GM21786 (cell line): Measurements from ENCODE around the gene LCAT.
"Not testable (repeated sequence)": the region's sequence is repeated elsewhere in the genome, so short reads cannot be mapped to it uniquely, and the experiment has no call there.

Experiments used
- ATAC-seq: cut with Tn5 transposase; IDR thresholded peaks from one replicate; pipeline ENCODE4 v1.9.1; 2021; ENCODE audit not compliant: unreplicated experiment

The LCAT gene

DNA sequence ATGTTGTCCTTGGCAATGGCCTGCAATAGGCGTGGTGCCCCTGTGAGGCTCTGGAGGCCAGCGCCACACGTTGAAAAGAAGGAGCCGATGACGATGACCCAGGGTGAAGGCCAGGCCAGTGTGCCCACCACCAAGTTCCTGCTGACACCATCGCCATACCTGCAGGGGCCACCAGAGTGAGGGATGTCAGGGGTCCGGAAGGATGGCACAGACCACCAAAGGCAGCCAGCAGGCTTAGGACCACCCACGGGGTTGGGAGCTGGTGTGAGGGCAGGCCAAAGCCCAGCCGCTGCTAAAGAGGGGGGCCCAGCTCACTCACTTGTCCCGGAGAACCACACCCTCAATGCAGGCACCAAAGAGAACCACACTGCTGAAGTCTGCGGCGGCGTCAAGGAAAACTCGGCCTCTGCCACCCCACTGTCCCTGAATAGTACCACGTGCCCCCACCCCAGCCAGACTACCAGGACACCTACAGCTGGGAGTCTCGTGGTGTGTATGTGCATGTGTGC, 6.5 kb upstream of the LCAT start:
- no peak for ATAC-seq

DNA sequence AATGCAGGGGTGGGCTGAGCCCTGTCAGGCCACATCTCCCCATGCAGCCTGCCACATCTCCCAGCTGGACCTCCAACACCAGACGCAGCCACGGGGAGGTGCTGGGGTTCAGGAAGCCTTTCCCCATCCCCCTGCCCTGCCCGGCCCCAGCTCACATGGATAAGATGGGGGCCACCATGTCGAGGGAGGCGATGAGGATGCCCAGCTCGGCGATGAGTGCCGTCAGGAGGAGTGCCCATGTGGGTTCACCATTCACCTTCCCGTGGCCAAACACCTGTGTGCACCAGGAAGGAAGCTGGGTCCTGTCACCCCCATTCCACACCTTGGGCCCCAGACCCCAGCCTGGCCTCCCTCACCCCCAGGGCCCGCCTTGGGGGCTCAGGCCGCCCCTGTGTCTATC, 5.7 kb upstream of the LCAT start:
- ATAC-seq = no peak

DNA sequence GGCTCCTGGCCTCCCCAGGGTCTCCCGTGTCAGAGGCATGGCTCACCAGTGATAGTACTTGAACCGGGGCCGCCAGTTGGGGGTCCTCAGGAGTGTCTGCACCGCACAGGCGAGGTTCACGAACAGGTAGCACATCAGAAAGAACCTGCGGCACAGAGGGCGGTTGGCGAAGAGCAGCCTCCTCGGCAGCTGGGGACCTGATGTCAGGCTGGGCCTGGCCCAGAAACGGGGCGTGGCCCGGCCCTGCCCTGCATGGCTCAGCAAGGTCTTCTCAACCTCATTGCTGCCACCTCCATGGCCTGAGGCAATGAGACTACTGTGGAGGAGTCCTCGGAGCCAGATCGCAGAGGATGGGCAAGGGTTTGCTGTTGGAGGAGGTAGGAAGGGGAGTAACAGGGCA, 4.1 kb upstream of the LCAT start:
- ATAC-seq = no peak

DNA sequence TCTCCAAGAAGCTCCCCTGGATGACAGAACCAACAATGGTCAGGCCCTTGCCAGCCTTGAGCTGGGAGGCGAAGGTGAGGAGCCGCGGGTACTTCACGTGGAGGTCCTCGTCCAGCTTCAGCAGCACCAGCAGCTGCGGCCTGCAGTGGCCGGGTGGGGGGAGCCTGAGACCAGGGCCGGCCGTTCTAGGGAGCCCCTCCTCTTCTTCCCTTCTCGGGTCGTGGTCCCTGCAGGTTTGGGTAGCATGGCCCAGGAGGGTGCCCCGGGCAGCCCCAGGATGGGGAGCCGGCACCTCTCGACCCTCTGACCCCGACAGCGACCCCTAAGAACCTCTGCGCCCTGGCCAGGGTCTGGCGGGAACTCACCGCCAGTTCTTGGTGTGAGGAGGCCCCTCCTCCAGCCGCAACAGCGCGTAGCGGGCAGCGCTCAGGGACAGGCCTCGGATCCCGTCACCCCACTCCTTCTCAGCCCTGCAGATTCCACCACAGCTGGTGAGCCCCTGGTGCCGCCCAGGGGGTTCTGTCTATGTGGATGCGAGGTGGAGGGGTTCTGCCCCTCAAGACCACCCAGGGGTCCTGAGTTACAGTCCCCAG, 3.1 kb upstream of the LCAT start:
- ATAC-seq = no peak

DNA sequence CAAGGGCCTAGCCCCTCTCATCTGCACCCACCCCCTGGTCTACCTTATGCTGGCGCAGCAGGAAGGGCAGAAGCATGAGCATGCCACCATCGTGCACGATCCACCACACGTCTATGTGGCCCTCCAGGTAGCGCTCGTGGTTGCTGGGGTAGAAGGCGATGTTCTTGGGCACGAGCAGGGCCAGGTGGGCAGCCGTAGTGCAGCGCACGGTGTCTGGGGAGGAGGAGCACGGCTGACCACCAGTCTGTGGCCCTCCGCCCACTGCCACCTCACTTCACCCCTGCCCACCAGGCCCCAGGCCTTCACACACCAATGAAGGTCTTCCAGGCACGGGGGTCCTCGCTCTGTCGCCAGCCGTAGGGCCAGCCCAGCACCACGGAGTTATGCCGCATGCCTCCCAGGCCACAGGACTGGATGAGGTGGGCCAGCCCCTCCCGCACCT, 2.2 kb upstream of the LCAT start:
- no peak for ATAC-seq

DNA sequence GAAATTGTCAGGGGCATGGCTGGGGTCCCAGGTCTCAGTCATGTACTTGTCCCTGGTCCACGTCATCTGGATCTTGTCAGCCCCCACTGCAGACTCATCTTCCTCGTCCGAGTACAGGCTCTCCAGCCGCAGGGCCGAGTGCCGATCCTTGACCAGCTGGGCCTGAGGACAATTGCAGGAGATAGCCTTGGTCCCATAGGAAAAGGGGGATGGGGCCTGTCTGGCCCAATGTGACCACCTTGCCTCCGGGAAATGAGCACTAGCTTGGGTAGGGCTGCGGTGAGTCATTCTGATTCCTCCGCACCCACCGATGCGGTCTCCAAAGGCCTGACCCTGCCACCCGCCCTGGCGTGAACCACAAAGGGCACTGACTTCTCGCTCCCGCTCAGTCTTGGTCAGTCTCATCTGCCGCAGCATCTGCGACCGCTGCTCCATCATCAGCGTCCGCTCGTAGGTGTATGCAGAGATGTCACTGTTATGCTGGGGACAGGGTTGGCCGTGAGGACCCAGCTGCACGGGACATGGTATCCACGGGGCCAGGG, 1.5 kb upstream of the LCAT start:
- ATAC-seq = no peak

DNA sequence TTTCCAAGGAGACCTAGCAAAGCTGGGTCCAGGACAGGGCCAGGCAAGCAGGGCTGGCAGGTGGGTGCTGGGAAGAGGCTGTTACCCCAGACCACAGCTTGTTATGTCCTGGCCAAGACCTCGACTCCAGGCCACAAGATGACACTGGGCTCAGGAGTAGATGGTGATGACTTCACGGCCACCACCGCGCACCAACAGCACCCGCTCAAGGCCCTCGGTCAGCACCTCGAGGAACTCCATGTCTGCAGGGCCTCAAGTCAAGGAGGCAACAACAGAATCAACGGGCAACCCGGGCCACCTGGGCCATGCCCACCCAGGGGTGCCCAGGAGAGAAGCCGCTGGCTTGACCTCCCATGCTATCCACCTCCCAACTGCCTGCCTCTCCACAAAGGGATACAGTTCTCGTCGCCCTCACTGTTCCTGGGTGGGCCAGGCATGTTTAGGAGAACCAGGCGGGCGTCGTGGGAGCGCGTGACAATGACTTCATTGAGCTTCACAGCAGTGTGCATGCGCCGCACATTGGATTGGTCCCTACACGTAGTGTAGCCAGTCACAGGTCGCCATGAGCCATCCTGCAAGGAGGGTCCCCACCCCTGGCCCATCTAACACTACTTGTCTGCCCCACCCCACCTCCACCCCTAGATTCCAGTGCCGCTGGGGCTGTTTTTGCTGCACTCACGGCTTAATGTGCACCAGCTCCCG, 921 bp upstream of the LCAT start:
- ATAC-seq = no peak

DNA sequence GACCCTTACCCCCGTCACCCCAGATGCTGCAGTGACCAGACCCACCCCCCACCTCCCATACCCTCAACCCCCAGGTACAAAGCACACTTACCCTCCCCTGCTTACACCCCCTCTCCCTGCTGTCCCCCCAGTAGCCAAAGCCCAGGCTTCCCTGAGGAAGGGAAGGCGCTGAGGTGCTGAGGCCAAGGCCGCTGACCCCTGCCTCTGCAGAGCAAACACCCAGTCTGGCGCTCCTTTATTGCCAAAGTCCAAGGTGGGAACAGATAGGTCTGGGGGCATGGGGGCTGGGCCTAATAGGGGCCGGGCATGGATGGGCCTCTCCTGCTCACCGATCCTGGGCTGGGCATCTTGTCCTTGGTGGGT, 683 bp downstream of the LCAT start:
- no peak for ATAC-seq

DNA sequence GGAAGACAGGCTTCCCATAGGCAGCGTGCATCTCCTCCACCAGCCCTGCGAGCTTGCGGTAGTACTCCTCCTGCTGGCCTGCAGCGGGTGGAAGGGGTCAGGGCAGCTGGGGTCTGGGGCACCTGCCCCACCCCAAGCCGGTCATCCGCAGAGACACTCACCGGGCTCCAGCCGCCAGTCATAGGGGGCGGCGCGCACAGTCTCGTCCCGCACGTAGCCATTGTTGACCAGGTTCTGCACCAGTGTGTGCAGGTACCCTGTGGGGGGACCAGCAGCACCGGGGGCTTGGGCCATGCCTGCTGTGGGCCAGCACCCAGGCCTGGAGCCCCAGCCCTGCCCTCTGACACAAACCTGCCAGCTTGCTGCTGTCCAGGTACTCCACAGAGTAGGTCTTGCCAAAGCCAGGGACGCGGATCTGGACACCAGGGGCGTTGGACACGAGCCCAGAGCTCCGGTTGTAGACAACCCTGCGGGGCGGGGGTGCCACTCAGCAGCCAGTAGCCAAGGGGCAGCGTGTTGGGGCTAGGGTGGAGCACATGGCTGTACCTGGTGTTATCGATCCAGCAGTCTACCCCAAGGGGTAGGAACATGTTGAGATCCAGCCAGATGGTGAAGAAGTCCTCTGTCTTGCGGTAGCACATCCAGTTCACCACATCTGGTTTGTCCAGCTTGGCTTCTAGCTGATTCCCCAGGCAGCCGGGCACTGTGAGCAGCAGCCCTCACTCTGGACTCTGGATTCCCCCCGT, 1.2 kb downstream of the LCAT start:
- ATAC-seq = no peak

DNA sequence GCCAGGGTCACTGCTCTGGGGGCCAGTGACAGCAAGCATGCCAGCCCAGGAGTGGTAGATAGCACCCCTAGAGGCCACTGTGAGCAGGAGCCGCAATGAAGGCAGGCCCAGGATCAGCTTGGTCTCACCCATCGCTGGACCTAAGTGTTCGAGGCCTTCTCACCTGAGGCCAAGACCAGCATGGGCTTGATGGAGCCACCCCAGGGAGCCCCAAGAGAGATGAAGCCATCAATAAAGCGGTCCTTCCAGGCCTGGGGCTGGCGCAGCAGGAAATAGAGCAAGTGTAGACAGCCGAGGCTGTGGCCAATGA, 1.8 kb downstream of the LCAT start:
- no peak for ATAC-seq

DNA sequence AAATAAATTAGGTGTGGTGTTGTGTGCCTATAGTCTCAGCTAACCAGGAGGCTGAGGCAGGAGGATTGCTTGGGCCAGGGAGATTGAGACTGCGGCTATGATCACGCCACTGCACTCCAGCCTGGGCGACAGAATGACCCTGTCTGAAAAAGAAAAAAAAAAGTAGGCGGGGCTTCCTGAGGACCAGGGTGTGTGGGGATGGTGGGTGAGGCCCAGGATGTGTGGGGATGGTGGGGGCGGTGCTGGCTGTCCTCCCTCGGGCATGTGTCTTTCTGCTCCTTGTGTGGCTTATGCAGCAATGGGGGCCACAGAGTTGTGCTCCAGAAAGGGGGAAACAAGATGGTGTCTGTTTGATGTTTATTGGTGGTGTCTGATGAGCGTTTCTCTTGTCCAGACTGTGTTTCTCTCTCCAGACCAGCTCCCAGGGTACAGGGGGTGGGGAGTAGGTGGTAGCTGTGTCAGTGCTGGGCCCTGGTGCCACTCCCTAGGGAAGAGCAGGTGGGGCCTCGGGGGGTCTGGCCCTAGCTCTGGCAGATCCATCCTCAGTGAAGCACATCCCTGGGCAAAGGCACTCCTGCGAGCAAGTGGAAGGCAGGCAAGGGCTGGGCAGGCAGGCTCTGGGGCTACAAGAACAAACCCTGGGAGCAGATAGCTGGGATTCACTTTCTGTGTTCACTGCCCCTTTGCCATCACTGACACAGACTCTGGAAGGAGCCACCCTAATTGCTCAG, 2.3 kb downstream of the LCAT start:
- no peak for ATAC-seq

DNA sequence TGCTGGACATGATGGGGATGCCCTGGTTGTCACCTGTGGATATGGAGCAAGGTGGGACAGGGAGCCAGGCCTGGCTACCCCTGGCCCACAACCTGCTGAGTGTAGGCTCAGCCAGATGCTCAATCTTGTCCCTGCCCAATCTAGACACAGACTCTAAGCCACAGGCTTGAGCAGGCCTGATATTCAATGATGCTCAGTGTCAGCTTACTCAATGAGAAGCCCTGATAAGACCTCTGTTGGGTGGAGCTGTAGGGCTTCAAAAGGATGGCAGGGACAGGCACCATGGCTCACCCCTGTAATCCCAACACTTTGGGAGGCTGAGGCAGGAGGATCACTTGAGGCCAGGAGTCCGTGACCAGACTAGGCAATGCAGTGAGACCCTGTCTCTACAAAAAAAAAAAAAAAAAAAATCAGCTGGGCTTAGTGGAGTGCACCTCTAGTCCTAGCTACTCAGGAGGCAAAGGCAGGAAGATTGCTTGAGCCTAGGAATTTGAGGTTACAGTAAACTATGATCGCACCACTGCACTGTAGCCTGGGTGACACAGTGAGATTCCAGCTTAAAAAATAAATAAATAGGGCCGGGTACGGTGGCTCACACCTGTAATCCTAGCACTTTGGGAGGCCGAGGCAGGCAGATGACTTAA, 3.4 kb downstream of the LCAT start:
- ATAC-seq = no peak

DNA sequence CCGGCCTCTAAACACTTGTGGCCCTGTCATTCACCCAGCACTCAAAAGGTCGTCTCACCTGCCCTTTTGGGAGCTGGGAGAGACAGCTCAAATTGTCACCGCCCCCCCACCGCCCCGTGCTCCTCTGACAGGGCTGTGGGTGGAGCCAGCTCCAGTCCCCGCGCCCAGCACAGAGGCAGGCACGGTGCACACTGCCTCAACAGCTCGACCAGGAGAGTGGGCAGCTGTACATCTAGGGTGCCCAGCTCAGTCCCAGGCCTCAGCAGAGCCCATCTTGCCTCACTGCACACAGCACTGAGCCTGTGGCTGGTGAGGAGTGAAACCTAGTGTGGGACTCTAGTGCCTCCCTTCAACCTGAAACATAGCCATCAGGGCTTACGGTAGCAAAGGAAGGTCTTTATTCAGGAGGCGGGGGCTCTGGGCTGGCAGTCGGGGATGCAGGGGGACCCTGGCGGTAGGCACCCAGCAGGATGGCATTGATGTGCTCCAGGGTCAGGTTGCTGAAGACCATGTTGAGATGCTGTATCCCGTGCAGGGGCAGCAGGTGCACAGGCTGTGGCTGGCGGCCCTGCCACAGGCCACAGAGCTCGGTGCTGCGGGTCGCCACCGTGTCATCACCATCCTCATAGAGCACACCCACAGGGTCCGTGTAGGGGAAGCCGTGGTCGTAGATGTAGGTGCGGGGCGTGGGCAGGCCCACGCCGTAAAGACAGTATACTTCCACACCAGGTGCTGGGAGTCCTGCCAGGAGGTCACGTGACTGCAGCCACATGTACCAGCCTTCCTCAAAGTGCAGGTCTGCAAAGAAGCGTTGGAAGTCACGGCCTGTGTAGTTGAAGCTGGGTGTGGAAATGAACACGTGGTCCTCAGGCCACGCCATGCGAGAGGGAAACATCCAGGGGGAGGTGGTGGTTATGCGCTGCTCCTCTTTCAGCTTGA, 4.1 kb downstream of the LCAT start:
- ATAC-seq = no peak

DNA sequence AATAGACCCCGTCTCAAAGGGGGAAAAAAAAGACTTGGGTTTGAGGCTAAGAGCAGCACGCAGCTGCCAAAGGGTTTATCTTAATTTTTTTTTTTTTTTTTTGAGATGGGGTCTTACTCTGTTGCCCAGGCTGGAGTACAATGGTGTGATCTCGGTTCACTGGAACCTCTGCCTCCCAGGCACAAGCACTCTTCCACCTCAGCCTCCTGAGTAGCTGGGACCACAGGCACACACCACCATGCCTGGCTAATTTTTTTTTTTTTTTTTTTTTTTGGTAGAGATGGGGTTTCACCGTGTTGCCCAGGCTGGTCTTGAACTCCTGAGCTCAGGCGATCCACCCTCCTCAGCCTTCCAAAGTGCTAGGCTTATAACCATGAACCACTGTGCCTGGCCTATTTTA, 6.2 kb downstream of the LCAT start:
- not testable (repeated sequence) for ATAC-seq

DNA sequence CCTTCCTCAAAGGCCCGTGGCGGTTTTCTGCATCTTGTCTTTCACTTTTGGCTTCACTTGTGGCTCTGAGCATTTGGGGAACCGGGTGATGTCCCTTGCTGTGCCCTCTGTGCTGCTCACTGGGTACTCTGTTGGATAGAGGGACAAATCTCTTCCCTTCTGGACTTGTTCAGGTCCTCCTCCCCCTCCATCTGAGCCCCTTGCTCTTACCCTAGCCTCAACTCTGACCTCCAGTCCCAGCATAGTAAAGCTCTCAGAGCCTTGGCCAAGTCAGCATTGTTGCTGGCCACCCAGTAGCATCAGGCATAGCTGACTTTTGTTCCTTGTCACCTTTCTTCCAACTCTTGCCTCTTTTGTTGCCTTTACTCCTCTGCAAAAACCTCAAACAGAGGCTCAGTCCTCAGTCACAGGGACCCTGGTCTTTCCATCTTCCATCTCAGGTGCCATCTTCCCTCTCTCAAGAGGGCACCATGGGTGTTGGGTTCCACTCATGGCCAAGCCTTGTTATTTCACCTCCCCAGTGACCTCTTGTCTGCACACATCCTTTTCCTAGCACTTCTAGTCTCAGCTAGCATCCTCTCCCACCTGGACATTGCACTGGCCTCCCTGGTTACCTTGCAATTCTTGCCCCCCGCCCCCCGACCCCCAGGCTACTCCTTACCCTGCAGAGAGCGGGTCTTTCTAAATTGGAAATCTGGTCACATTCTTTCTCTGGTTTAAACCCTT, 6.9 kb downstream of the LCAT start:
- ATAC-seq = peak; percentile 55

DNA sequence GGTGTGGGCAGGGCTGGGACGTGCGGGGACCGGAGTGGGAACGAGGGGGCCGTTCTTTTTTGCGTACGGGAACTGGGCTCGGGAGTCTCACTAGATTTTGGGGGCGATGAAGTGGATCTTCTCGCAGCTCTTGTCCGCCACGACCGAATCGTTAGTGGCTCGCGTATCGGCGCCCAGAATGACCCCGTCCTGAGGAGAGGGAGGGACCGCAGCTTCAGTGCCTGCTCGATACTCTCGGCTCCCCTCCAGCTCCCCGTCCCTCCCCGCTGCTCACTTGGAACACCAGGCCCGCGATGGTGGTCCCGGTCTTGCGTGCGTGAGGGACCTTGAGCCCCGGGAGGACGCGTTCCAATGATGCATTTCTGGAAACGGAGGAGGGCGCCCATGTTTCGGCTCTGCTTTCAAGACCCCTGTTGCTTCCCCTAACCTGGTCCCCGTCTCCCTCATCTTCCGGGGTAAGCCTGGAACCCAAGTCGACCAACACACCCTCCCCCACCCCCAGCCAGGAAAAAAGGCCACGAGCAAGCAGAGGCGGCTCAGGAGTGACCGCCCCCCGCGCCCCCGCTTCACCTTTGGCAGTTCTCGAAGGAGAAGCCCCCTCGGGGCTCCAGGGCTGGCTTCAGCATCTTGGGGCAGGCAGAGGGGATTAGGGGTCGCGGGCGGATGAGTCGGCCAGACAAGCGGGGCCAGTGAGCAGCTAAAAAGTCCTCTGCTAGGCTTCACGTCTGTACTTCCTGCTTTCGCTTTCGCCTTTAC, 7.6 kb downstream of the LCAT start, which contains the start of gene PSMB10:
Gene PSMB10 (minus strand): TSS at position 727 of the 756 bp plus-strand sequence. CDS start 101 bp downstream, at position 626.
- peak; percentile 2 for ATAC-seq

DNA sequence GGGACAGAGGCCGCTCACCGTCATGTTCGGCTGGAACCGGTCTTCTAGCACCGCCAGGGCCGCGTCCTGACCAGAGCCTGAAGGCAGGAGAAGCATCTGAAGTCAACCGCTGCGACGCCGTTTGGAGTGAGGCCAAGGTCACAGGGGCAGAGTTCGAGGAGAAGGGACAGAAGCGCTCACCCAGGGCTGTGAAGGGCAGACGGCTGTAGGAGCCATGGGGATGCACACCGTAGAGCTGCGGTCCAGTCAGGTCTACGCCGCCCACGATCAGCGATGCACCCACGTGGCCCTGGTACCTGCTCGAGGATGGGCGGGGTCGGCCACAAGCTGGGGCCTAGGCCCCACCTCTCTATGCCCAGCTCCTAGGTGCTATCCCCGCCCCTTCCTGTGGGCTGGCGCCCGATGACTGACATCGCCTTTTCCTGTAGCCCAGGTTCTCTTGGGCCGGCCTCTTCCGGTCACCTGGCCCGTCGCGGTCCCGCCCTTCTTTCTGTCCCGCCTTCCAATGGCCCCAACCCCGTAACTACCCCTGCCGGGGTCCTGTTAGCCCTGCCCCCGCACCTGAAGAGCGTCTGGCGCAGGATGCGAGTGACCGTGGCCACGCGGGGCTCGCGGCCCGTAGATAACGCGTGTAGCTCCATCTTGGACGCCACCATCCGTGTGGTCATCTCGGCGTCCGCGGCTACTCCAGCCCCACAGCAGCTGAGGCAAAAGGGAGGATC, 8.4 kb downstream of the LCAT start:
- ATAC-seq = peak; percentile 90

DNA sequence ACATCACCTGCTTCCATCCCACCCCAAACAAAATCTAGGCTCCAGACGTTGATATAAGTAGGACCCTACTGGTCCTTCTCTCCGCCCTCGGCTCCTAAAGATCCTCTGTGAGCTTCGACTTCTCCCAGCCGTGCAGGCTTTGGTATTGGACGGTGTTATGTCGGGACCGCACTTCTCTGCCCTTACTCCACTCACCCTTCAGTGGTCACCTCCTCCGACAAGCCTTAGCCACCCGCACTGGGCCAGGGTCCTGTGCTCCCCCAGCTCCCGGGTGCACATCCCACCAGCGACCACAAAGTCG, 8.9 kb downstream of the LCAT start:
- ATAC-seq = no peak
